Subcutaneous adipose tissue (tissue), 4 donors: ENCODE results near the gene CYP11A1. TPM values are rescaled to one million over a fixed set of nuclear protein-coding genes. Genes with fewer than 3 reads are reported as not detected.

Source experiments
- CTCF ChIP-seq: fragments of 450-650 bp; IDR thresholded peaks from one replicate; pipeline ENCODE4 v1.5.1; 2016; ENCODE audit warnings: low read depth, mild to moderate bottlenecking, control low read depth, antibody characterized with exemption, moderate library complexity
- total RNA-seq, 4 donors: library from RNA; depleted of rRNA; stranded (reverse); fragments of >200 nt; gene quantifications; one replicate each; pipeline ENCODE4 v1.1.0, GENCODE V29; 2016

Gene CYP11A1
- total RNA-seq, 4 donors from 2014 or later: 1.6 to 3.6 (median 2.5) TPM

GRCh38 chr15:74311734-74312444 lies 55.6 kb downstream of the CYP11A1 start:
- TF ChIP-seq CTCF: no peak

- no peak for TF ChIP-seq CTCF
These were observed 59.3 kb downstream of the CYP11A1 start for GRCh38 chr15:74307827-74308811.

- no peak for TF ChIP-seq CTCF
These were observed 60.6 kb downstream of the CYP11A1 start for GRCh38 chr15:74306781-74307217.

GRCh38 chr15:74305687-74306086 lies 61.8 kb downstream of the CYP11A1 start:
- no peak for TF ChIP-seq CTCF

GRCh38 chr15:74304431-74304830 lies 63.0 kb downstream of the CYP11A1 start:
- TF ChIP-seq CTCF: no peak

GRCh38 chr15:74303741-74304309 lies 63.6 kb downstream of the CYP11A1 start:
- no peak for TF ChIP-seq CTCF
